ENCODE data around the gene TRO. TPM values are rescaled to one million over a fixed set of nuclear protein-coding genes. Genes with fewer than 3 reads are reported as not detected.

TRO gene
- total and polyA plus RNA-seq, 2 experiments from 2014 or later, result 36.8 to 53.4 TPM

DNA sequence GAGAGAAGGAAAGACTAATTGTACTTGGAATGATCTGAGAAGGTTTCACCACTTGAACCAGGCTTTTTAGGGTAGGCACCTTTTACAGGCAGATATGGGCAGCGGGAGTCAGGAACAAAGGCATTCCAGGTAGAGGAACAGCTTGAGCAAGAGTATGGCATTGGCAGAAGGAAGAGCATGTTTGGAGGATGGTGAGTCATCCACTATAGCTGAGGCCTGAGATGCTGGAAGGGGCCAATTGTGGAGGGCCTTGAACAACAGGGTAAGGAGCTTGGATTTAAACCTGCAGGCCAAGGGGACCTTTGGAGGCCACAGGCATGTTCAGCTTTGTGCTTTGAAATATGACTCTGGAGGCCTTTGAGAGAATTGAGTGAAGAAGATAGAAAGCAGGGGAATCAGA, 41.1 kb downstream of the TRO start:
- no peak overlapping the region for H3K27ac Mint-ChIP-seq

More for the DNA sequence above, 41.1 kb downstream of the TRO start:
- Histone ChIP-seq H3K27me3 (ENCODE audit: insufficient read depth) (no peaks in the 10 kb centered on the region), H4K20me1 (replicated peaks; ENCODE audit: insufficient read depth) (no peaks in the 10 kb centered on the region), H3K4me2 (no peak overlapping the region), H3F3A (replicated peaks; ENCODE audit: low read depth) (no peaks in the 10 kb centered on the region), H2AFZ (no peak overlapping the region), H3K36me3 (ENCODE audit: insufficient read depth) (no peaks in the 10 kb centered on the region), H3K4me3 (no peak overlapping the region), H3K9me2 (ENCODE audit: insufficient read depth) (no peaks in the 10 kb centered on the region), H3K79me2 (replicated peaks; ENCODE audit: insufficient read depth) (no peaks in the 10 kb centered on the region), H3K4me1 (ENCODE audit: insufficient read depth) (no peaks in the 10 kb centered on the region), H3K27ac (ENCODE audit: low read depth) (no peak overlapping the region)
- Mint-ChIP-seq H3K4me3 (no peak overlapping the region), H3K9me3 (no peaks in the 10 kb centered on the region), H3K4me1 (no peaks in the 10 kb centered on the region), H3K36me3 (ENCODE audit: low read depth) (no peaks in the 10 kb centered on the region), H3K27me3 (ENCODE audit: insufficient read depth, low read depth, poor library complexity) (peaks cover 5% of the 10 kb centered on the region)
- no peak for DNase-seq (ENCODE audit: low spot score)
- ATAC-seq, result no peak
- TF ChIP-seq, protein P1, sequence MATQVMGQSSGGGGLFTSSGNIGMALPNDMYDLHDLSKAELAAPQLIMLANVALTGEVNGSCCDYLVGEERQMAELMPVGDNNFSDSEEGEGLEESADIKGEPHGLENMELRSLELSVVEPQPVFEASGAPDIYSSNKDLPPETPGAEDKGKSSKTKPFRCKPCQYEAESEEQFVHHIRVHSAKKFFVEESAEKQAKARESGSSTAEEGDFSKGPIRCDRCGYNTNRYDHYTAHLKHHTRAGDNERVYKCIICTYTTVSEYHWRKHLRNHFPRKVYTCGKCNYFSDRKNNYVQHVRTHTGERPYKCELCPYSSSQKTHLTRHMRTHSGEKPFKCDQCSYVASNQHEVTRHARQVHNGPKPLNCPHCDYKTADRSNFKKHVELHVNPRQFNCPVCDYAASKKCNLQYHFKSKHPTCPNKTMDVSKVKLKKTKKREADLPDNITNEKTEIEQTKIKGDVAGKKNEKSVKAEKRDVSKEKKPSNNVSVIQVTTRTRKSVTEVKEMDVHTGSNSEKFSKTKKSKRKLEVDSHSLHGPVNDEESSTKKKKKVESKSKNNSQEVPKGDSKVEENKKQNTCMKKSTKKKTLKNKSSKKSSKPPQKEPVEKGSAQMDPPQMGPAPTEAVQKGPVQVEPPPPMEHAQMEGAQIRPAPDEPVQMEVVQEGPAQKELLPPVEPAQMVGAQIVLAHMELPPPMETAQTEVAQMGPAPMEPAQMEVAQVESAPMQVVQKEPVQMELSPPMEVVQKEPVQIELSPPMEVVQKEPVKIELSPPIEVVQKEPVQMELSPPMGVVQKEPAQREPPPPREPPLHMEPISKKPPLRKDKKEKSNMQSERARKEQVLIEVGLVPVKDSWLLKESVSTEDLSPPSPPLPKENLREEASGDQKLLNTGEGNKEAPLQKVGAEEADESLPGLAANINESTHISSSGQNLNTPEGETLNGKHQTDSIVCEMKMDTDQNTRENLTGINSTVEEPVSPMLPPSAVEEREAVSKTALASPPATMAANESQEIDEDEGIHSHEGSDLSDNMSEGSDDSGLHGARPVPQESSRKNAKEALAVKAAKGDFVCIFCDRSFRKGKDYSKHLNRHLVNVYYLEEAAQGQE (IDR thresholded peaks at IDR 0.05; ENCODE audit: unreplicated experiment), result no peak
- TF ChIP-seq CREB1 (CRISPR knock-in tag; IDR thresholded peaks at IDR 0.05; ENCODE audit: low read depth) (no peak), EZH2 (IDR thresholded peaks at IDR 0.05; ENCODE audit: low read depth, unreplicated experiment) (no peak), EZH2phosphoT487 (IDR thresholded peaks at IDR 0.05; ENCODE audit: unreplicated experiment) (no peak), POLR2AphosphoS5 (IDR thresholded peaks at IDR 0.05; ENCODE audit: low read depth) (no peak), JUNB (IDR thresholded peaks at IDR 0.05; ENCODE audit: unreplicated experiment) (no peak), ZNF114 (CRISPR knock-in tag; IDR thresholded peaks at IDR 0.05) (no peak), NANOG (IDR thresholded peaks at IDR 0.05; ENCODE audit: borderline replicate concordance) (no peak), ZNF331 (CRISPR knock-in tag; IDR thresholded peaks at IDR 0.05; ENCODE audit: low read depth) (no peak), STAT1 (IDR thresholded peaks at IDR 0.05; ENCODE audit: unreplicated experiment) (no peak)
- TF ChIP-seq, protein P2, sequence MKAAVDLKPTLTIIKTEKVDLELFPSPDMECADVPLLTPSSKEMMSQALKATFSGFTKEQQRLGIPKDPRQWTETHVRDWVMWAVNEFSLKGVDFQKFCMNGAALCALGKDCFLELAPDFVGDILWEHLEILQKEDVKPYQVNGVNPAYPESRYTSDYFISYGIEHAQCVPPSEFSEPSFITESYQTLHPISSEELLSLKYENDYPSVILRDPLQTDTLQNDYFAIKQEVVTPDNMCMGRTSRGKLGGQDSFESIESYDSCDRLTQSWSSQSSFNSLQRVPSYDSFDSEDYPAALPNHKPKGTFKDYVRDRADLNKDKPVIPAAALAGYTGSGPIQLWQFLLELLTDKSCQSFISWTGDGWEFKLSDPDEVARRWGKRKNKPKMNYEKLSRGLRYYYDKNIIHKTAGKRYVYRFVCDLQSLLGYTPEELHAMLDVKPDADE (IDR thresholded peaks at IDR 0.05), result no peak
- TF ChIP-seq, protein P3, sequence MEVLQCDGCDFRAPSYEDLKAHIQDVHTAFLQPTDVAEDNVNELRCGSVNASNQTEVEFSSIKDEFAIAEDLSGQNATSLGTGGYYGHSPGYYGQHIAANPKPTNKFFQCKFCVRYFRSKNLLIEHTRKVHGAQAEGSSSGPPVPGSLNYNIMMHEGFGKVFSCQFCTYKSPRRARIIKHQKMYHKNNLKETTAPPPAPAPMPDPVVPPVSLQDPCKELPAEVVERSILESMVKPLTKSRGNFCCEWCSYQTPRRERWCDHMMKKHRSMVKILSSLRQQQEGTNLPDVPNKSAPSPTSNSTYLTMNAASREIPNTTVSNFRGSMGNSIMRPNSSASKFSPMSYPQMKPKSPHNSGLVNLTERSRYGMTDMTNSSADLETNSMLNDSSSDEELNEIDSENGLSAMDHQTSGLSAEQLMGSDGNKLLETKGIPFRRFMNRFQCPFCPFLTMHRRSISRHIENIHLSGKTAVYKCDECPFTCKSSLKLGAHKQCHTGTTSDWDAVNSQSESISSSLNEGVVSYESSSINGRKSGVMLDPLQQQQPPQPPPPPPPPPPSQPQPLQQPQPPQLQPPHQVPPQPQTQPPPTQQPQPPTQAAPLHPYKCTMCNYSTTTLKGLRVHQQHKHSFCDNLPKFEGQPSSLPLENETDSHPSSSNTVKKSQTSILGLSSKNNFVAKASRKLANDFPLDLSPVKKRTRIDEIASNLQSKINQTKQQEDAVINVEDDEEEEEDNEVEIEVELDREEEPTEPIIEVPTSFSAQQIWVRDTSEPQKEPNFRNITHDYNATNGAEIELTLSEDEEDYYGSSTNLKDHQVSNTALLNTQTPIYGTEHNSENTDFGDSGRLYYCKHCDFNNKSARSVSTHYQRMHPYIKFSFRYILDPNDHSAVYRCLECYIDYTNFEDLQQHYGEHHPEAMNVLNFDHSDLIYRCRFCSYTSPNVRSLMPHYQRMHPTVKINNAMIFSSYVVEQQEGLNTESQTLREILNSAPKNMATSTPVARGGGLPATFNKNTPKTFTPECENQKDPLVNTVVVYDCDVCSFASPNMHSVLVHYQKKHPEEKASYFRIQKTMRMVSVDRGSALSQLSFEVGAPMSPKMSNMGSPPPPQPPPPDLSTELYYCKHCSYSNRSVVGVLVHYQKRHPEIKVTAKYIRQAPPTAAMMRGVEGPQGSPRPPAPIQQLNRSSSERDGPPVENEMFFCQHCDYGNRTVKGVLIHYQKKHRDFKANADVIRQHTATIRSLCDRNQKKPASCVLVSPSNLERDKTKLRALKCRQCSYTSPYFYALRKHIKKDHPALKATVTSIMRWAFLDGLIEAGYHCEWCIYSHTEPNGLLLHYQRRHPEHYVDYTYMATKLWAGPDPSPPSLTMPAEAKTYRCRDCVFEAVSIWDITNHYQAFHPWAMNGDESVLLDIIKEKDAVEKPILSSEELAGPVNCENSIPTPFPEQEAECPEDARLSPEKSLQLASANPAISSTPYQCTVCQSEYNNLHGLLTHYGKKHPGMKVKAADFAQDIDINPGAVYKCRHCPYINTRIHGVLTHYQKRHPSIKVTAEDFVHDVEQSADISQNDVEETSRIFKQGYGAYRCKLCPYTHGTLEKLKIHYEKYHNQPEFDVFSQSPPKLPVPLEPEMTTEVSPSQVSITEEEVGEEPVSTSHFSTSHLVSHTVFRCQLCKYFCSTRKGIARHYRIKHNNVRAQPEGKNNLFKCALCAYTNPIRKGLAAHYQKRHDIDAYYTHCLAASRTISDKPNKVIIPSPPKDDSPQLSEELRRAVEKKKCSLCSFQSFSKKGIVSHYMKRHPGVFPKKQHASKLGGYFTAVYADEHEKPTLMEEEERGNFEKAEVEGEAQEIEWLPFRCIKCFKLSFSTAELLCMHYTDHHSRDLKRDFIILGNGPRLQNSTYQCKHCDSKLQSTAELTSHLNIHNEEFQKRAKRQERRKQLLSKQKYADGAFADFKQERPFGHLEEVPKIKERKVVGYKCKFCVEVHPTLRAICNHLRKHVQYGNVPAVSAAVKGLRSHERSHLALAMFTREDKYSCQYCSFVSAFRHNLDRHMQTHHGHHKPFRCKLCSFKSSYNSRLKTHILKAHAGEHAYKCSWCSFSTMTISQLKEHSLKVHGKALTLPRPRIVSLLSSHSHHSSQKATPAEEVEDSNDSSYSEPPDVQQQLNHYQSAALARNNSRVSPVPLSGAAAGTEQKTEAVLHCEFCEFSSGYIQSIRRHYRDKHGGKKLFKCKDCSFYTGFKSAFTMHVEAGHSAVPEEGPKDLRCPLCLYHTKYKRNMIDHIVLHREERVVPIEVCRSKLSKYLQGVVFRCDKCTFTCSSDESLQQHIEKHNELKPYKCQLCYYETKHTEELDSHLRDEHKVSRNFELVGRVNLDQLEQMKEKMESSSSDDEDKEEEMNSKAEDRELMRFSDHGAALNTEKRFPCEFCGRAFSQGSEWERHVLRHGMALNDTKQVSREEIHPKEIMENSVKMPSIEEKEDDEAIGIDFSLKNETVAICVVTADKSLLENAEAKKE (CRISPR knock-in tag; IDR thresholded peaks at IDR 0.05), result no peak
- TF ChIP-seq, protein P4, sequence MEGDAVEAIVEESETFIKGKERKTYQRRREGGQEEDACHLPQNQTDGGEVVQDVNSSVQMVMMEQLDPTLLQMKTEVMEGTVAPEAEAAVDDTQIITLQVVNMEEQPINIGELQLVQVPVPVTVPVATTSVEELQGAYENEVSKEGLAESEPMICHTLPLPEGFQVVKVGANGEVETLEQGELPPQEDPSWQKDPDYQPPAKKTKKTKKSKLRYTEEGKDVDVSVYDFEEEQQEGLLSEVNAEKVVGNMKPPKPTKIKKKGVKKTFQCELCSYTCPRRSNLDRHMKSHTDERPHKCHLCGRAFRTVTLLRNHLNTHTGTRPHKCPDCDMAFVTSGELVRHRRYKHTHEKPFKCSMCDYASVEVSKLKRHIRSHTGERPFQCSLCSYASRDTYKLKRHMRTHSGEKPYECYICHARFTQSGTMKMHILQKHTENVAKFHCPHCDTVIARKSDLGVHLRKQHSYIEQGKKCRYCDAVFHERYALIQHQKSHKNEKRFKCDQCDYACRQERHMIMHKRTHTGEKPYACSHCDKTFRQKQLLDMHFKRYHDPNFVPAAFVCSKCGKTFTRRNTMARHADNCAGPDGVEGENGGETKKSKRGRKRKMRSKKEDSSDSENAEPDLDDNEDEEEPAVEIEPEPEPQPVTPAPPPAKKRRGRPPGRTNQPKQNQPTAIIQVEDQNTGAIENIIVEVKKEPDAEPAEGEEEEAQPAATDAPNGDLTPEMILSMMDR (conservative IDR thresholded peaks at IDR 0.05; ENCODE audit: low read depth in 2 of 2), result no peak

Measured in GM23338 (cell line).